Glomerular endothelial cell (primary cell): ENCODE results near the gene SOX10. TPM values are rescaled to one million over a fixed set of nuclear protein-coding genes. Genes with fewer than 3 reads are reported as not detected.

Source experiments
- DNase-seq: peaks from one replicate; pipeline ENCODE4 v3.0.0-alpha.2; 2011; ENCODE audit warnings: low read depth, low spot score; ENCODE audit errors: extremely low read depth
- total RNA-seq: library from RNA; depleted of rRNA; stranded (reverse); fragments of >200 nt; gene quantifications from 2 replicates; pipeline ENCODE4 v1.2.3, GENCODE V29; 2015

Gene SOX10
- total RNA-seq, 1 donor from 2014 or later: not detected

GRCh38 chr22:38017272-38017920 is 33.0 kb upstream of the SOX10 start:
- DNase-seq: no peak

- DNase-seq: no peak
These were observed 32.1 kb upstream of the SOX10 start for GRCh38 chr22:38016182-38017151.

- no peak for DNase-seq
These were observed 29.7 kb upstream of the SOX10 start for GRCh38 chr22:38014083-38014482.

GRCh38 chr22:38012604-38013072 is 28.3 kb upstream of the SOX10 start:
- no peak for DNase-seq

GRCh38 chr22:38009000-38009806 is 24.8 kb upstream of the SOX10 start:
- DNase-seq: no peak

GRCh38 chr22:38007330-38007902 is 23.1 kb upstream of the SOX10 start:
- DNase-seq: no peak

GRCh38 chr22:38006906-38007305 is 22.6 kb upstream of the SOX10 start:
- DNase-seq: no peak

GRCh38 chr22:38005943-38006342 is 21.6 kb upstream of the SOX10 start:
- DNase-seq: no peak

- DNase-seq: no peak
These were observed 15.4 kb upstream of the SOX10 start for GRCh38 chr22:37999640-38000272.

- no peak for DNase-seq
These were observed 14.9 kb upstream of the SOX10 start for GRCh38 chr22:37999236-37999635.

GRCh38 chr22:37998543-37998942 is 14.2 kb upstream of the SOX10 start:
- no peak for DNase-seq

GRCh38 chr22:37996515-37997246 is 12.3 kb upstream of the SOX10 start:
- no peak for DNase-seq

- no peak for DNase-seq
These were observed 11.7 kb upstream of the SOX10 start for GRCh38 chr22:37996079-37996478.

GRCh38 chr22:37995460-37995859 is 11.1 kb upstream of the SOX10 start:
- no peak for DNase-seq

- DNase-seq: no peak
These were observed 10.6 kb upstream of the SOX10 start for GRCh38 chr22:37994982-37995381.

GRCh38 chr22:37994049-37994448 is 9.7 kb upstream of the SOX10 start:
- no peak for DNase-seq

GRCh38 chr22:37991731-37992442 is 7.5 kb upstream of the SOX10 start:
- DNase-seq: no peak

- no peak for DNase-seq
These were observed 6.5 kb upstream of the SOX10 start for GRCh38 chr22:37990862-37991261.

GRCh38 chr22:37990301-37990700 is 5.9 kb upstream of the SOX10 start:
- no peak for DNase-seq
